Nephron (organoid): ENCODE results near the gene FAM163A.

Source experiments
- H3K27ac Mint-ChIP-seq, 3 experiments: 2 replicates each; pipeline ENCODE4 v1.8.0; 2020; ENCODE audit warnings: mixed read lengths in 3 of 3, mild to moderate bottlenecking in 2 of 3, moderate library complexity in 1 of 3
- H3K27me3 Mint-ChIP-seq: 2 replicates; pipeline ENCODE4 v1.8.0; 2021; ENCODE audit warnings: low read depth, mild to moderate bottlenecking, moderate library complexity, mixed read lengths
- H3K36me3 Mint-ChIP-seq: 2 replicates; pipeline ENCODE4 v1.8.0; 2020; ENCODE audit warnings: low read depth, mixed read lengths
- H3K4me1 Mint-ChIP-seq: 2 replicates; pipeline ENCODE4 v1.8.0; 2020; ENCODE audit warnings: mixed read lengths
- H3K4me3 Mint-ChIP-seq, 3 experiments: 2 replicates each; pipeline ENCODE4 v1.8.0; 2020; ENCODE audit warnings: mild to moderate bottlenecking in 3 of 3, mixed read lengths in 3 of 3, moderate library complexity in 2 of 3
- H3K9me3 Mint-ChIP-seq: 2 replicates; pipeline ENCODE4 v1.8.0; 2020; ENCODE audit warnings: mixed read lengths
- CTCF ChIP-seq, 3 experiments: fragments of 200-600 bp; sonication (generic); IDR thresholded peaks; one replicate each; pipeline ENCODE4 v1.5.0; 2021; ENCODE audit warnings: antibody characterized with exemption in 3 of 3; ENCODE audit not compliant: unreplicated experiment in 3 of 3

Gene FAM163A

DNA sequence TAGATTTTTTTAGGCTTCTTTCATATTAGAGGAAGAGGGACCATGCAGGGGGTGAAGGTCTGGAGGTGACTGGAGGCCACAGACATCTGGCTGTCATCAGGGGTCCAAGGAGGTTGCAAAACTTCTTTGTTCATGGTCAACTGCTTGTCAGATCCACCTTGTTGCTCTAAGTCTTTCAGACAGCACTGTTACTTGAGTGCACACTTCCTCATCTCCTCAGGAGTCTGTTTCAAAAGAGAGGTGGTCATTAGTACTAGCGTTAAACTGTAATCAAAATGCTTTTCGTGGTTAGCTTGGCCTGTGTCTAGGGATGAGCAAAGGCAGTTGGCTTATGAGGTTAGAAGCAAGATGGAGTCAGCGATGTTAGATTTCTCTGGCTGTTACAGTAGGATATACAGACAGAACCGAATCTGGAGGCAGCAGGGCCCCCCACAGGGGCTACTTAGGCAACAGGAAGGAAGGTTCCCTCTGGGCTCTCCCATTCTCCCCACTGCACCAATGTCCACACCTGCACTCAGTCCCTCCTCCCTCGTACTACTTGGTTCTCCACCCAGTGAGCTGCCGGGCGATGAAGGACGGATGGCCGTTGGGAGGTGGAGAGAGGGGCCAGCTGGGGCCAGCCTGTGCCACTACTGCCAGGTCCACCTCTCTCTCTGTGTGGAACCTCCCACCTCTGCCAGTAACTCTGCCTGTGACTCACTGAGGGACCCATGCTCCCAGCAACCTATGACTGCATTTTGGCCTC is 77.3 kb downstream of the FAM163A start:
- no peak for TF ChIP-seq CTCF (IDR thresholded peaks at IDR 0.05; ENCODE audit: unreplicated experiment in 3 of 3)
- H3K4me1 Mint-ChIP-seq = peaks cover 46% of the 10 kb centered on the region
- H3K4me3 Mint-ChIP-seq = no peak overlapping the region
- no peaks in the 10 kb centered on the region for H3K9me3 Mint-ChIP-seq
- H3K36me3 Mint-ChIP-seq = no peaks in the 10 kb centered on the region
- peaks cover 8% of the 10 kb centered on the region for H3K27me3 Mint-ChIP-seq
- peak overlapping the region in 1 of 3 experiments; percentile 35 for H3K27ac Mint-ChIP-seq

- TF ChIP-seq CTCF (IDR thresholded peaks at IDR 0.05; ENCODE audit: unreplicated experiment in 3 of 3) = no peak
- Mint-ChIP-seq H3K9me3 (no peaks in the 10 kb centered on the region), H3K4me1 (peaks cover 42% of the 10 kb centered on the region), H3K27me3 (peaks cover 12% of the 10 kb centered on the region), H3K27ac (no peak overlapping the region), H3K36me3 (no peaks in the 10 kb centered on the region), H3K4me3 (no peak overlapping the region)
Measured at GRCh38 chr1:179821524-179821923, 78.4 kb downstream of the FAM163A start.

- Mint-ChIP-seq H3K4me3 (no peak overlapping the region), H3K9me3 (no peaks in the 10 kb centered on the region), H3K36me3 (no peaks in the 10 kb centered on the region), H3K27ac (no peak overlapping the region), H3K27me3 (peaks cover 11% of the 10 kb centered on the region), H3K4me1 (peaks cover 40% of the 10 kb centered on the region)
- TF ChIP-seq CTCF (IDR thresholded peaks at IDR 0.05; ENCODE audit: unreplicated experiment in 3 of 3) = no peak
Measured at GRCh38 chr1:179822065-179822464, 79.0 kb downstream of the FAM163A start.

GRCh38 chr1:179823693-179824092 is 80.6 kb downstream of the FAM163A start:
- H3K9me3 Mint-ChIP-seq = no peaks in the 10 kb centered on the region
- H3K4me1 Mint-ChIP-seq = peaks cover 24% of the 10 kb centered on the region
- H3K27me3 Mint-ChIP-seq = peaks cover 7% of the 10 kb centered on the region
- no peak for TF ChIP-seq CTCF (IDR thresholded peaks at IDR 0.05; ENCODE audit: unreplicated experiment in 3 of 3)
- no peaks in the 10 kb centered on the region for H3K36me3 Mint-ChIP-seq
- no peak overlapping the region for H3K4me3 Mint-ChIP-seq
- no peak overlapping the region for H3K27ac Mint-ChIP-seq

GRCh38 chr1:179824265-179824664 is 81.2 kb downstream of the FAM163A start:
- Mint-ChIP-seq H3K4me1 (peaks cover 20% of the 10 kb centered on the region), H3K27ac (no peak overlapping the region), H3K4me3 (no peak overlapping the region), H3K27me3 (peaks cover 4% of the 10 kb centered on the region), H3K9me3 (no peaks in the 10 kb centered on the region), H3K36me3 (no peaks in the 10 kb centered on the region)
- TF ChIP-seq CTCF (IDR thresholded peaks at IDR 0.05; ENCODE audit: unreplicated experiment in 3 of 3) = no peak

DNA sequence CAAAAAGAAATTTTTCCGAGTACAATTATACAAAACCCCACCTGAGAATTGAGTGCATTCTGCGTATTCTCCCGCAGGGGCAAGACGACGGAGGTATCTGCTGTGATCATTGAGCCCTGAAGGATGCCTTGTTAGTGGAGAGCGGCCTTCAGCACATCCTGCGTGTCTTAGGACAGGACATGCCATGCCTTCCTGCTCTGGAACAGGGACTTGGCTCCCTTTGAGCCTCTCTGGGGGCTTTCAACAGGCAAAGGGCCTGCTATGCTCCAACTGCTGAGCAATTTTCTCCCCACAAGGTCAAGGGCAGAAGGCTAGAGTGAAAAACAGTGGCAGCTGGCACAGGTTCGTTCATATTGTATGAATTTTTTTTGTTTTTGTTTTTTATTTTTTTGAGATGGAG is 82.1 kb downstream of the FAM163A start:
- Mint-ChIP-seq H3K27me3 (peaks cover 4% of the 10 kb centered on the region), H3K27ac (peak overlapping the region in 1 of 3 experiments; percentile 30)

More for the DNA sequence above, 82.1 kb downstream of the FAM163A start:
- Mint-ChIP-seq H3K4me3 (no peak overlapping the region), H3K4me1 (peaks cover 20% of the 10 kb centered on the region), H3K36me3 (no peaks in the 10 kb centered on the region), H3K9me3 (no peaks in the 10 kb centered on the region)
- no peak for TF ChIP-seq CTCF (IDR thresholded peaks at IDR 0.05; ENCODE audit: unreplicated experiment in 3 of 3)
